AG04450 (cell line): ENCODE measurements around the gene ZNF496. TPM values are rescaled to one million over a fixed set of nuclear protein-coding genes. Genes with fewer than 3 reads are reported as not detected.

Source experiments
- CTCF ChIA-PET: fragments of 300-600, 350-600 bp; formaldehyde crosslinking; extraction: SDS; loops from one replicate; lab custom pipeline; 2022; ENCODE audit warnings: antibody characterized with exemption, inconsistent platforms; lab: Charles Lee
- POLR2A ChIA-PET: fragments of 350-600 bp; formaldehyde crosslinking; extraction: SDS; loops from one replicate; lab custom pipeline; 2021; ENCODE audit warnings: antibody characterized with exemption, inconsistent platforms; lab: Yijun Ruan, JAX
- DNase-seq: peaks from one replicate; pipeline ENCODE4 v3.0.0-alpha.2; 2011; ENCODE audit warnings: low read depth, low spot score
- H3K27ac ChIP-seq: one replicate; pipeline ENCODE4 v1.5.1; 2012; ENCODE audit warnings: low read depth, low read length, control low read depth
- H3K27me3 ChIP-seq: one replicate; pipeline ENCODE4 v1.6.0; 2012; ENCODE audit warnings: low read length; ENCODE audit not compliant: control insufficient read depth, insufficient read depth
- H3K4me3 ChIP-seq: 2 replicates; pipeline ENCODE4 v1.5.1; 2011; ENCODE audit warnings: mild to moderate bottlenecking, low read depth, low read length, control low read depth
- H3K9me3 ChIP-seq: 2 replicates; pipeline ENCODE4 v1.5.1; 2012; ENCODE audit warnings: low read length; ENCODE audit not compliant: control insufficient read depth, insufficient read depth
- CTCF ChIP-seq: IDR thresholded peaks from 2 replicates; pipeline ENCODE4 v1.5.1; 2011; ENCODE audit warnings: low read depth, low read length, control low read depth, inconsistent platforms
- polyA plus RNA-seq: library from polyadenylated mRNA; depleted of rRNA; stranded (reverse); fragments of >200 nt; gene quantifications from 2 replicates; pipeline ENCODE4 v1.2.3, GENCODE V29; 2011

Gene ZNF496
- polyA plus RNA-seq, 1 experiment = 18.5 TPM

GRCh38 chr1:247332623-247333361, 1.1 kb upstream of the ZNF496 start:
- peak overlapping the region; percentile 68 for H3K27ac ChIP-seq
- ChIA-PET CTCF (interaction anchor here (1.0 to 3.2 kb wide), 3 partner anchors 19 to 57 kb away, joined by 3 to 16 read pairs (median 3); no protein-coding TSS in a partner anchor), POLR2A (interaction anchor here (1.3 to 1.5 kb wide), 2 partner anchors 24 to 401 kb away, joined by 3 to 4 read pairs; partner anchors contain the start of gene AHCTF1)
- H3K27me3 ChIP-seq = no peaks in the 10 kb centered on the region
- H3K9me3 ChIP-seq = no peaks in the 10 kb centered on the region; the same call in 1 of the 2 replicates
- no peak for DNase-seq
- no peak for TF ChIP-seq CTCF
- peak overlapping the region; percentile 81 for H3K4me3 ChIP-seq

GRCh38 chr1:247332215-247332622, 552 bp upstream of the ZNF496 start:
- DNase-seq = no peak
- H3K4me3 ChIP-seq = peak overlapping the region; percentile 81
- H3K27ac ChIP-seq = peak overlapping the region; percentile 70
- no peaks in the 10 kb centered on the region; the same call in 1 of the 2 replicates for H3K9me3 ChIP-seq
- no peak for TF ChIP-seq CTCF
- no peaks in the 10 kb centered on the region for H3K27me3 ChIP-seq
- ChIA-PET CTCF (interaction anchor here (1.0 to 3.2 kb wide), 3 partner anchors 19 to 58 kb away, joined by 3 to 16 read pairs (median 3); no protein-coding TSS in a partner anchor), POLR2A (interaction anchor here (1.3 to 1.5 kb wide), 2 partner anchors 25 to 400 kb away, joined by 3 to 4 read pairs; partner anchors contain the start of gene AHCTF1)

- POLR2A ChIA-PET = interaction anchor here (0.7 to 1.7 kb wide), 5 partner anchors 26 to 399 kb away, joined by 3 to 5 read pairs (median 5); partner anchors contain the start of gene AHCTF1
- Histone ChIP-seq H3K27me3 (no peaks in the 10 kb centered on the region), H3K4me3 (peak overlapping the region; percentile 81), H3K9me3 (no peaks in the 10 kb centered on the region; the same call in 1 of the 2 replicates), H3K27ac (peak overlapping the region; percentile 80)
- TF ChIP-seq CTCF = no peak
- CTCF ChIA-PET = interaction anchor here (3.2 kb wide), 1 partner anchor 59 kb away, joined by 16 read pairs; no protein-coding TSS in a partner anchor
- peak; percentile 52 for DNase-seq
Observed at GRCh38 chr1:247331172-247331524, 519 bp downstream of the ZNF496 start.

GRCh38 chr1:247330548-247331171, 1.0 kb downstream of the ZNF496 start:
- Histone ChIP-seq H3K9me3 (no peaks in the 10 kb centered on the region; the same call in 1 of the 2 replicates), H3K27ac (peak overlapping the region; percentile 80), H3K27me3 (no peaks in the 10 kb centered on the region), H3K4me3 (peak overlapping the region; percentile 81)
- no peak for TF ChIP-seq CTCF
- DNase-seq = no peak
- CTCF ChIA-PET = interaction anchor here (3.2 kb wide), 1 partner anchor 59 kb away, joined by 16 read pairs; no protein-coding TSS in a partner anchor
- POLR2A ChIA-PET = interaction anchor here (0.7 to 1.7 kb wide), 5 partner anchors 27 to 399 kb away, joined by 3 to 5 read pairs (median 5); partner anchors contain the start of gene AHCTF1
